HL-60 (cell line): ENCODE measurements around the gene OR1K1.
A peak's percentile ranks its signal among the peaks of the same experiment; 100 is the strongest.

Experiments
- POLR2AphosphoS5 ChIP-seq: IDR thresholded peaks from 2 replicates; pipeline ENCODE4 v1.6.1; 2012; ENCODE audit warnings: low read depth
- REST ChIP-seq: IDR thresholded peaks from 2 replicates; pipeline ENCODE4 v1.6.1; 2012; ENCODE audit warnings: low read depth; ENCODE audit not compliant: insufficient replicate concordance
- SPI1 ChIP-seq: IDR thresholded peaks from 2 replicates; pipeline ENCODE4 v1.6.1; 2012; ENCODE audit warnings: low read depth, mild to moderate bottlenecking, borderline replicate concordance
- TF ChIP-seq, protein P1 (sequence below): IDR thresholded peaks from one replicate; pipeline ENCODE4 v1.5.1; 2011; ENCODE audit warnings: low read length, control low read depth, inconsistent platforms; ENCODE audit not compliant: insufficient read depth

DNA sequence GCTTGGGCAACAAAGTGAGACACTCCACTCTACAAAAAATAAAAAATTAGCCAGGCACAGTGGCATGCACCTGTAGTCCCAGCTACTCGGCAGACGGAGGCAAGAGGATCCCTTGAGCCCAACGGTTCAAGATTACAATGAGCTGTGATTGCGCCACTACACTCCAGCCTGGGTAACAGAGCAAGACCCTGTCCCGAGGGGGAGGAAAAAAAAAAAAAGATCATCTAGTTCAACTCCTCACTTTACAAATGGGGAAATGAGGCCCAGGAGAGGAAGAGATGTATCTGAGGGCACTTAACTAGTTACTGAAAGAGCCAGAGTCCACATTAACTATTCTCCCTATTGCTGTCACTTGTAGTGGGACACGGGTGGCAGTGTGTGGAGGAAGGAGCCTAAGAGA is 14.6 kb downstream of the OR1K1 start:
- TF ChIP-seq POLR2AphosphoS5, result no peak
- TF ChIP-seq, protein P1, sequence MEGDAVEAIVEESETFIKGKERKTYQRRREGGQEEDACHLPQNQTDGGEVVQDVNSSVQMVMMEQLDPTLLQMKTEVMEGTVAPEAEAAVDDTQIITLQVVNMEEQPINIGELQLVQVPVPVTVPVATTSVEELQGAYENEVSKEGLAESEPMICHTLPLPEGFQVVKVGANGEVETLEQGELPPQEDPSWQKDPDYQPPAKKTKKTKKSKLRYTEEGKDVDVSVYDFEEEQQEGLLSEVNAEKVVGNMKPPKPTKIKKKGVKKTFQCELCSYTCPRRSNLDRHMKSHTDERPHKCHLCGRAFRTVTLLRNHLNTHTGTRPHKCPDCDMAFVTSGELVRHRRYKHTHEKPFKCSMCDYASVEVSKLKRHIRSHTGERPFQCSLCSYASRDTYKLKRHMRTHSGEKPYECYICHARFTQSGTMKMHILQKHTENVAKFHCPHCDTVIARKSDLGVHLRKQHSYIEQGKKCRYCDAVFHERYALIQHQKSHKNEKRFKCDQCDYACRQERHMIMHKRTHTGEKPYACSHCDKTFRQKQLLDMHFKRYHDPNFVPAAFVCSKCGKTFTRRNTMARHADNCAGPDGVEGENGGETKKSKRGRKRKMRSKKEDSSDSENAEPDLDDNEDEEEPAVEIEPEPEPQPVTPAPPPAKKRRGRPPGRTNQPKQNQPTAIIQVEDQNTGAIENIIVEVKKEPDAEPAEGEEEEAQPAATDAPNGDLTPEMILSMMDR, result no peak
- TF ChIP-seq SPI1, result peak; percentile 79; the same call in 1 of the 2 replicates
- TF ChIP-seq REST, result no peak
